Ramos (cell line): ENCODE measurements around the gene IRF9.
"Not testable (repeated sequence)": the region's sequence is repeated elsewhere in the genome, so short reads cannot be mapped to it uniquely, and the experiment has no call there.

Experiments
- in situ Hi-C: fragments of 300-500 bp; cut with MboI; formaldehyde crosslinking; loops from one replicate; pipeline ENCODE4 v1.14.3; 2022; ENCODE audit warnings: low sequenced_read_pairs; ENCODE audit not compliant: unreplicated experiment

Gene IRF9

DNA sequence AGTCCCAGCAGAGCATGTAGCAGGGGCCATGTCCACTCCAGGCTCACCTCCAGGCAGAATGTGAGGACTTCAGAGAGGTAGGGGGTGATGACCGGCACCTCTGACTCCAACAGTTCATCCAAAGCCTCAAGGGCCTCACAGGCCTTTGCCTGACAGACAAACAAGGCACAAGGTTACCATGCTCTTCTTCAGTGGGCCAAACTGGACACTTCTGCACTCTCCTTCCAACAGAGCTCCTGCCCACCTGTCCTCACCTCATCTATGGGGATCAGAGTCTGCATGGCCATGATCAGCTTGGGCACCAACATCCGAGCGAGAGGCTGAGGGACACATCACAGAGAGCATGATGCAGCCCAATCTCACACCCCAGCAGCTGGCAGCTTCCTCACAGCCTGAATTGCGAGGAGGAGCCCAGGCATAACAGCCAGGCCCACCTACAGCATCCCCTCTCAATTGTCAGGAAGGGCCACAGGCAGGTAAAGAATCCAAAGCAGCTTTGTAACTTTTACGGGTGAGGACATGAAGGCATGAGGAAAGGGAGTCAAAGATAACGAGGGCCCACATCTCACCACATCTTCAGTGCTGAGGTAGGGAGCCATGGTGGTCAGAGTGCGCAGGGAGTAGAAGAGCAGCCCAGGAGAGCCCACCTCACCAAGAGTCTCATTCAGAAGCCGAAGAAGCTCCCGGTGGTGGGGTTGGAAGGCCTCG is 25.9 kb downstream of the IRF9 start:
- in situ Hi-C loops: no loop called here

DNA sequence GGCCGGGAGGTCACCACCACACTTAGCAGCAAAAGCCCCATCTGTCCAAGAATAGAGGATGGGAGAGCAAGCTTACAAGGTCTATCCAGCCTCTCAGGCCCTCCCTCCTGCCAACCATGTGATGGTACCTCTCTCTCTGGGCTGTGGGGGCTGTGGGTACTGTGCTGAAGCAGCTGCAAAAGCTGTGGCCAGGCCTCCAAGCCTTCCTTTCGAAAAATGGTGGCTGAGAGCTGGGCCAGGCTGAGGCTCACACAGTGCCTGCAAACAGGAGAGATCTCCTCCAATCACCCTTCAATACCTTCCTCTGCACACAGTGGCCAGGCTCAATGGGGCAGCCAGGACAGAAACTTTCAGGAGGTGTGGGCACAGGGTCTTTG is 26.5 kb downstream of the IRF9 start:
- in situ Hi-C loops: no loop called here

DNA sequence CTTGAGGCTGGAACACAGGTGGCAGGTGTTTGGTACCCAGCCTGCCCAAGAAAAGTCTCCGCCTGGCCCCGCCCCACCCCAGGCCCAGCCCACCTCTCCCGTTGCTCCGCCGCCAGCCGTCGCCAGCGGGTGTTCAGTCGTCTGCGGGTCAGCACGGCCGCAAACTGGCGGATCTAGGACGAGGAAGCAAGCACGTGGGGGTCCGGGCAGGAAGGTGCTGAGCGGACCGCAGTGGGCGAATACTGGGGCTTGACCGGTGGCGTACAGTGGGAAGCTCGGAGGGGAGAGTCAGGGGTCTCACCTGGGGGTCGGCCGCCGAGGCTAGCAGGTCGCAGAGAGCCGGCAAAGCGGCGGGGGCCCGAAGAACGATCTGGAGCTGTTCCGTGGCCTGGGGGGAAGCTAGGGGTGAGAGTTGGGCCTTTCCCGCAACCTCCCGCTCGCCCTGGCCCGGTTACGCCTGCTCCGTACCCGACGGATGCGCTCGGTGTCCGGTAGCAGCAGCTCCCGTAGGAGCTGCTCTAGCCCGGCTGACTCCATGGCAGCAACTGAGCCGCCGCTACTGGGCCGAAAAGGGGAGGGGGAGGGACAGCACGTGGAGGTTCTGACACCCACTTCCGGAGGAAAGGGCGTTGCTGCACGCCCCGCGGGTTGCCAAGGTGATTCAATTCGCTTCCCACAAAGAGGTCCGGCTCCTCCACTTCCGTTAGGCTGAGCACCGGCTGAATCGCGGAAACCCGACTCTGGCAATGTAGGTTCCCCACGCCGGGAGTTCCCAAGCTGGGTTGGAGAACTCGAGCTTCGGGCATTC is 27.4 kb downstream of the IRF9 start, which contains the start of gene IPO4:
Gene IPO4 (minus strand): TSS at position 566 of the 808 bp plus-strand sequence. CDS start 29 bp downstream, at position 537.
- in situ Hi-C loops: no loop called here

DNA sequence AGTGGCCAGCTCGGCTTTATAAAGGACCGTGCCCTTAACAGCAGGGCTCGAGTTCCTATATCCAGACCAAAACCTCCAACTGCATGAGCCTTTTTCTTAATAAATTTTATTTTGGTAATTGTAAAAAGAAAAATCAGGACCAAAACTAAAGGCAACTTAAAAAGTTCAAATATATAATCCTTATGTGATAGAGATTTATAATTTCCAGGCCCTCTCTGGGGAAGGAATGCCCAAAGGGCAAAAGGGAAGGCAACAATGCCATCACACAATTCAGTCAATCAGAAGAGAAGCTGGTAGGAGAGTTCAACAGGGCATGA is 28.0 kb downstream of the IRF9 start:
- in situ Hi-C loops: no loop called here

DNA sequence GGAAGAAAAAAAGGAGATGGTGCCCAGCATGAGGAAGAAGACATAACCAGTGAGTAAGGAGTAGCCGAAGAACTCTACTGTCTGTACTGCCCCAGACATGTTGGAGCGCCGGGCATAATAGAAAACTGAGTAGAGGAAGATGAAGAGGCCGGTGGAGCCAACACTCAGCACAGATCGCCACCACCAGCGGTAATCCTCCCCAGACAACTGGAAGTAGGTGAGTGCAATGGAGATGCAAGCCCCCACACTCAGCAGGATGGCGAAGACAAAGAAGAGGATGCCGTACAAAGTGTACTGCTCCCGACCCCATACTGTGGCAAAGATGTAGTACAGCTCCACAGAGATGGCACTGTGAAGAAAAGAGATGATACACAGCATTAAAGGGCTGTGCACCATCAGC is 28.4 kb downstream of the IRF9 start:
- in situ Hi-C loops: no loop called here

DNA sequence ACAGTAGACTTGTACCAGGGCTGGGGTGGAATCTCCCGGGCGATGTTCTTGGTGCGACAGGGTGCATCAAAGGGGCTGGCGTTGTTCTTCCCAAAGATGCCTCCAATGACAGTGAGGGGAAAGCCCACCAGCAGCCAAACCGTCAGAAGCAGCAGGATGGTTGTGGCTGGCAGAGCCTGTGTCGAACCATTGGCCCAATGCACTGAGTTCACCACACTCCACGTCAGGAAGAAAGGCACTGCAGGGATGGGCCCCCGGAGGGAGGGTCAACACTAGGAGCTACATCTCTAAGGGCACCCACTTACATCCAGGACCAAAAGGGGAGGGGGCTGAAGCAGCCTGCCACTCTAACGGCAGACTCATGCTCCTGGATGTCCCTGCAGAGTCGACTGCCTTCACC is 29.4 kb downstream of the IRF9 start:
- in situ Hi-C loops: no loop called here

DNA sequence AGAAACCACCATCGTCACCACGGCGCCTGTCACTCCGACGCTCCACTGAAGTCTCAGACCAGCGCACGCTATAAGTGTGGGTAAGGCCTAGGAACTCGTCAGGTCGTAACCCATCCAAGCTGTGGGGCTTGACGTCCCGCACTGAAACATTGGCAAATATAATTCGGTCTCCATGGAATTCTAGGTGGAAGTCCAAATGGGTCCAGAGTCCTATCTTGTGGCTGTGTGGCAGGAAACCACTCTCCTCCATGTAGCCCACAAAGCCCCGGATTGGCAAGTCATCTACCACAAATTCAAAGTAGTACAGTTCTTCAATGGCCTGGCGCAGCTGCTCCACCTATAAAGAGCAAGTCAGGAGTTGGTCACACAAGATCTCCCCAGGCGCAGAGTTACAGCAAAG is 31.9 kb downstream of the IRF9 start:
- in situ Hi-C loops: no loop called here

DNA sequence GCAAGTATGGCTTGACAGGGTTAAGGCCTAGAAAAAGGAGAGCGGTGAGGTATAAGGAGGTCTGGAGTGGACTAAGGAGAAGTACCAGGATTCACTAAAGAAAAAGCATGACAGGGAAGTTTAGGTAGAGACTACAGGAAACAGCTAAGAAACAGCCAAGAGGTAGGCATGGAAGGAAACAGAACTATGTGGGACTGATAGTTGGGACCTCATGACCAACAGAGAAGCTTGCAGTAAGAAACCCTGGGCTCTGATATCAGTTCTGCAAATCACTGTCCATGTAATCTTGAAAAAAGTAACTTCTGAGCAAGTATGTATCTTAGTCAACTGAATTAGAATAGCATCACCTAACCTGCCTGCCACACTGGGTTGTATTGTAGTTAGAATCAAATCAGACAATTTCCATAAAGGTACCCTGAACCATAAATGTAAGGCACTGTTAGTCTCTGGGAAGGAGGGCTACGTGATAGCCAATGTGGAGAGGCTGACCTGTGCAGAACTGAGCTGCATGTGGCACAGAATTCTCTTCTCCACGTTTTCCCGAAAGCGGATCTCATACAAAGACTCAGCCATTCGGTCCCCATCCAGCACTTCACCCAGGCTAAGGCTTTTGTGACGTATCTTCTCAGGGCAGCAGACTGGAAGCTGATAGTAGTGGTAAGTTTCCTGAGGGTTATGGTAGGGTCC is 33.3 kb downstream of the IRF9 start:
- in situ Hi-C loops: no loop called here

DNA sequence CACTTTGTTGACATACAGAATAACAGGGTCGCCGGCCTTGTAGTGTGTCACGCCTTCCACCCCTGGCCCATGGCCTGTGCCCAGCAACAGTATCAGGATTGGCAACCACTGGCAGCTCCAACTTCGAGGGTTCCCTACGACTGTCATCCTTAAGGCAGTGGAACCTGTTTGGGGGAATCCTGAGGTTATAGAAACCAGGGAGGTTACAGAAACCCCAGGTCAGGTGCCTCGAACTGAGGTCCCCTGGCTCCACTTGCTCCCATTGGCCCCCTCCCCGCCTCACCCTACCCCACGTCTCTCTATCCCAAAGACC is 33.8 kb downstream of the IRF9 start:
- in situ Hi-C loops: no loop called here

DNA sequence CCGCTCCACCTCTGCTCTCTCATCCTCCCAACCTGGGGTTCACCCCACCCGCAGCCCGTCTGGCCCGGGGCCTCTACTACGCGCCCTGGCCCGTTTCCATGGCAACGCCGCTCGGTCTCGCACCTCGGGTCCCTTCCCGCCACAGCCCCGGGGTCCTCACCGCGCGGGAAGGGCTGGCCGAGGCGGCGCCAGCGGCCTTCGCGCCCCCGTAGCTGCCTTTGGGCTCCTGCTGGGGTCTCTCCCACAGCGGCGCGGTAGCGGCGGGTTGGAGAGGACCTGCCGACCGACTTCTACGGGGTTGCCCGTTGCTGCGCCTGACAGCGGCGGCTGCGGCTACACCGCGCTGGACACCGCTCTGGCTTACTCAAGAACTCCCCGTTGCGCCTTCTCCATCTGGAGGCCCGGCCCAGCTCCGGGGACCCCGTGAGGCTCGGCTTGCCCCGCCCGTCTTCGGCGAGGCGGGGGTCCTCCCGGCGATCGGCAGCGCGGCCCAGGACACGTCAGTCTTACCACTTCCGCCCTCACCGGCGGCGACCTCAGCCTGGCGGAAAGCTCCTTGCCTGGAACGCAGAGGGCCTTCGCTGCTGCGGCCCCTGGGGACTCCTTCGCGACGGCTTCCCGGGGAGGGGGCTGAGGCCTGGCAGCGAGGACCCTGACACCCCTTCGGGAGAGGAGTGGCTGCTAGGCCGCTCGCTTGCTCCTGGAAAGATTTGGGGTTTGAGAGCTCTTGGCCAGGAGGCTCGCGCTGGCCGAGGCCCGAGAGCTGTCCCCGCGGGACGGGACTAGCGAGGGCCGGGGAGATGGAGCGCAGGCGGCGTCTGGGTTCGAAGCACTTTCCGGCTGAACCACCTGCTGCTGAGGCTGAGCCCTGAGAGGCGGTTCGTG is 34.4 kb downstream of the IRF9 start, which contains the start of gene TM9SF1:
Gene TM9SF1 (minus strand): TSS at position 256 of the 885 bp plus-strand sequence. CDS start 422 bp downstream, outside the sequence.
- in situ Hi-C loops: no loop called here

DNA sequence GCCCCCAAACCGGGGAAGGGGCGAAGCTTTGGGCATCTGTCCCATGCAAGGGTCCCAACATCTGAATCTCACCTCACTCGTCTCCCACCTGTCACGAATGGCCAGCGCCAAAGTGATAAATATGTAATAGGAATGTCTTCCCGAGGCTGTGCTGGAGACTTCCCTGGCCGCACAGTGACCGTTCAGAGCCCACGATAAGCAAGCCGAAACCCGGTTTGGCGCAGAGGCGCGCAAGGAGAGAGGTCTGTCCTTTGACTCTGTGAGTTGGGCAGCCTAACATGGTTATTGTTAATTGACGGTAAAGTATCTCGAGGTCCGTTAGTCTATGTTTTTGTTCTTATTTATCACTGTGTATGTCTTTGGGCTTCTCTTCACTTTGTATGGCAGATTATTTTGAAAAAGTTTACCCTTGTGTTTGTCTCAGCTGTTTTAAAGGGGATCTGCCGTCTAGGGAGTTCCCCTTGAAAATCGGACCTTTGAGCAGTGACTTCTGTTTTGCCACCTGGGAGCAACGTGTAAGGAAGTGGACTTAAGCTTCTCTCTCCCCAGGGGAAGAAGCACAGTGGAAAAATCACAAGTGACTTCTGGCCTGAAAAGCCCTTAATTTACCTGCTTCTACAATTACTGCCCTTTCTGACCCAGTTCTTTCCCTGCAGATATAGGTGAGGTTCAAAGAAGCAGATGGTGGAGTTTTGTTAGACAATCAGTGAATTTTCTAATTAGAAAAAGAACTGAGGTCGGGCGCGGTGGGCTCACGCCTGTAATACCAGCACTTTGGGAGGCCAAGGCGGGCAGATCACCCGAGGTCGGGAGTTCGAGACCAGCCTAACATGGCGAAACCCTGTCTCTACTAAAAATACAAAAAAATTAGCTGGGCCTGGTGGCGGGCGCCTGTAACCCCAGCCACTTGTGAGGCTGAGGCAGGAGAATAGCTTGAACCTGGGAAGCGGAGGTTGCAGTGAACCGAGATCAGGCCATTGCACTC is 35.3 kb downstream of the IRF9 start:
- in situ Hi-C loops: no loop called here

DNA sequence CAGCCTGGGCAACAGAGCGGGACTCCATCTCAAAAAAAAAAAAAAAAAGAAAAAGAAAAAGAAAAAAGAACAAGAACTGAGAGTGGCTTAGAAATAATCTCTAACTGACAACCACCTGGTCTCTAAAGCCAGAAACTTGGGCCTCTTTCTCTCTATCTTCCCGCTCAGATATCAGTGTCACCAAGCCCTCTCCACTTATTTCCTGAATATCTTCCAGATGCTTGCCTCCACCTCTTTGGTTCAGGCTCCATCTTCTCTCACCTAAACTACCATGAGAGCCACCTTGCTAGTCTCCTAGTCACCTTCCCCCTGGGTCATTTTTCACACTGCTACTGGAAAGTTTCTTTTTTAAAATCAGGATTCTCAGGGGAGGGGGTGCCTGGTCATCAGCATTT is 36.0 kb downstream of the IRF9 start:
- in situ Hi-C loops: no loop called here

DNA sequence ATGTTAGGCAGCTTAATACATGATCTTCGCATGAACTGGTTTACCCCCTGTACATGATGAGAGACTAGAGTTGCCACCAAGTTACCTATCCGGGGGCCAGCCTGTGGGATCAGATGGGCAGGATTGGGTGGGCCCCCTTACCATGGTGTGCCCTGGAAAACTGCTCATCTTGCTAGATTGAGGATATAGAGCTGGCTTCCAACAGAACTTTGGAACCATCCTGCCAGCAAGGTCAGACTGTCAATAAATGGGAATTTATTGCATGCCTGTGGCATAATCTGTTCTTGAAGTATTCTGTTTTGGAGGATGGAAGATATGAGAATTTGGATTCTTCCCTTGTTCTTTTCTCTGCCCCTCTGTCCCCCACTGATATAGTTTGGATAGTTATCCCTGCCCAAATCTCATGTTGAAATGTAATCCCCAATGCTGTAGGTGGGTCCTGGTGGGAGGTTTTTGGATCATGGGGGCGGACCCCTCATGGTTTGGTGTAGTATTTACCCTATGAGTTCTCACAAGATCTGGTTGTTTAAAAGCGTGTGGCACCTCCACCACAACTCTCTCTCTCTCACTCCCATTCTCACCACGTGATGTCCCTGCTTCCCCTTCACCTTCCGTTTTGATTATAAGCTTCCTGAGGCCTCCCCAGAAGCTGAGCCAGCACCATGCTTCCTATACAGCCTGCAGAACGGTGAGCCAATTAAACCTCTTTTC is 37.9 kb downstream of the IRF9 start:
- in situ Hi-C loops: no loop called here

DNA sequence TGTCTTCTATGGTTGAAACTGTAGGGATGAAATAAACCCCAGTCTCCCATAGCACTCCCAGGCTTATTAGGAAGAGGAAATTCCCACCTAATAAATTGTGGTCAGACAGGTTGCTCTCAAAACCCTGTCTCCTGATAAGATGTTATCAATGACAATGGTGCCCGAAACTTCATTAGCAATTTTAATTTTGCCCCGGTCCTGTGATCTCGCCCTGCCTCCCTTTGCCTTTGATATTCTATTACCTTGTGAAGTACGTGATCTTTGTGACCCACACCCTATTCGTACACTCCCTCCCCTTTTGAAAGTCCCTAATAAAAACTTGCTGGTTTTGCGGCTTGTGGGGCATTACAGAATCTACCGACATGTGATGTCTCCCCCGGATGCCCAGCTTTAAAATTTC is 41.5 kb downstream of the IRF9 start:
- in situ Hi-C loops: not testable (repeated sequence)

DNA sequence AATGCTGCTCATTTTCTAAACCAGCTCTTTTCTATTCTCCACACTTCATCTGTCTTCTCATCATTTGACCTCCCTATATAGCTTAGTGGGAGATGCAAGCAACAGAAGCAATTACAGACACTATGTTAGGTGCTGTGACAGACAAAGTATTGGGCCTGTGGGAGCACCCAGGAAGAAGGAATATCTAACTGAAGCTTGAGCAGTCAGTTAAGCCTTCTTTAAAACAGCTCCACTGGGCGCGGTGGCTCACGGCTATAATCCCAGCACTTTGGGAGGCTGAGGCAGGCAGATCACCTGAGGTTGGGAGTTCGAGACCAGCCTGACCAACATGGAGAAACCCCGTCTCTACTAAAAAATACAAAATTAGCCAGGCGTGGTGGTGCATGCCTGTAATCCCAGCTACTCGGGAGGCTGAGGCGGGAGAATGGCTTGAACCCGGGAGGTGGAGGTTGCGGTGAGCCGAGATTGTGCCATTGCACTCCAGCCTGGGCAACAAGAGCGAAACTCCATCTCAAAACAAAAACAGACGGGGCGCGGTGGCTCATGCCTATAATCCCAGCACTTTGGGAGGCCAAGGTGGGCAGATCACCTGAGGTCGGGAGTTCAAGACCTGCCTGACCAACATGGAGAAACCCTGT is 42.3 kb downstream of the IRF9 start:
- in situ Hi-C loops: not testable (repeated sequence)

DNA sequence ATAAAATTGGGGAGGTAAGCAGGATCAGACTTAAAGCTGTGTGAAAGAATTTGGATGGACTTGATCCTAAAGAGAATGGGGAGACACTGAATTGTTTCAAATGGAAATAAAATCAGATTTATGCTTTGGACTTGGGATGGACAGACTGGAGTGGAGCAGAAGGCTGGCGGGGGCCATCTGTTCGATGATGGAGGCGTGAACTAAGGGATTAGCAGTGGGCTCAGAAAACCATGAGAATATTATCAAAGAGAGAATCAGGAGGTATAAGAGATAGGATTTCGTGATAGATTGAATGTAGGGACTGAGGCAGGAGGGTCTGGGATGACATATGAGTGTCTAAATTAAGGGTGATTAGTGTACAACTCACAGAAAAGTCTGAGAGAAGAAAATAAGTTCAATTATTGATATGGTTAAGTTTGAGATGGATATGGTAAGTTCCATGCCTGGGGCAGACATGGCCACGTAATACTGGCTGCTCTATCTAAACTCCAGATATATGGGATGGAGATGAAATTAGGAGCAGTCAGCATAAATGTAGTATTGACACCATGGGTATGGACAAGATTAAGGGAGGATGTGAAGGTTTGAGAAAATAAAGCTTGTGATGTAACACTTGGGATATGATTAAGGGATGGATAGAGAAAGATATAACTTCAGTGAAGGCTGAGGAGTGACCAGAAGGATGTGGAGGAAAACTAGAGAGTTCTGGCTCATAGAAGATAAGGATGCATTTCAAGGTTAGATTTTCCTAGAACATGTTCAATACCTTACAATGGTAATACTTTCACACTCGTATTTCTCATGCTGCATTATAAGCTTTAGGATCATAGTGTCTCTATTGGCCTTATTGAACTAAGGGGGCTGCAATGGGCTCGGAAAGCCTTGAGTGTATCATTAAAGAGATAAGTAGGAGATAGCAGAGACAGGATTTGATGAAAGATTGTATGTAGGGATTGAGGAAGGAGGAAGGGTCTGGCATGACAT is 43.4 kb downstream of the IRF9 start:
- in situ Hi-C loops: no loop called here
